WTC11 (cell line): Measurements from ENCODE around the gene WIZ.

ENCODE experiments used
- CREM ChIP-seq: sonication (generic); formaldehyde crosslinking; IDR thresholded peaks from 2 replicates; pipeline ENCODE4 v1.8.1; 2022; ENCODE audit warnings: mild to moderate bottlenecking, missing genetic modification reagents, moderate library complexity
- CTCF ChIP-seq: fragments of 200-600 bp; IDR thresholded peaks from 2 replicates; pipeline ENCODE4 v1.8.0; 2022; ENCODE audit warnings: antibody characterized with exemption
- ELF4 ChIP-seq: sonication (generic); formaldehyde crosslinking; IDR thresholded peaks from 2 replicates; pipeline ENCODE4 v1.8.1; 2022; ENCODE audit warnings: low read depth, mild to moderate bottlenecking, moderate library complexity, missing genetic modification reagents
- GABPB1 ChIP-seq: sonication (generic); formaldehyde crosslinking; IDR thresholded peaks from 2 replicates; pipeline ENCODE4 v1.8.1; 2023; ENCODE audit warnings: mild to moderate bottlenecking, missing genetic modification reagents
- NR3C1 ChIP-seq: sonication (generic); formaldehyde crosslinking; conservative IDR thresholded peaks from 2 replicates; pipeline ENCODE4 v1.8.1; 2023; ENCODE audit warnings: low read depth, mild to moderate bottlenecking, missing genetic modification reagents
- SMAD3 ChIP-seq: sonication (generic); formaldehyde crosslinking; IDR thresholded peaks from 2 replicates; pipeline ENCODE4 v1.8.0; 2022; ENCODE audit warnings: missing genetic modification reagents, mild to moderate bottlenecking, borderline replicate concordance
- SP1 ChIP-seq: sonication (generic); formaldehyde crosslinking; conservative IDR thresholded peaks from 2 replicates; pipeline ENCODE4 v1.8.1; 2022; ENCODE audit warnings: missing genetic modification reagents
- USF2 ChIP-seq: sonication (generic); formaldehyde crosslinking; IDR thresholded peaks from 2 replicates; pipeline ENCODE4 v1.8.1; 2023; ENCODE audit warnings: mild to moderate bottlenecking, missing genetic modification reagents, moderate library complexity
- ZNF219 ChIP-seq: sonication (generic); formaldehyde crosslinking; IDR thresholded peaks from 2 replicates; pipeline ENCODE4 v1.8.0; 2023; ENCODE audit warnings: missing genetic modification reagents, mild to moderate bottlenecking, borderline replicate concordance
- ZNF263 ChIP-seq: sonication (generic); formaldehyde crosslinking; IDR thresholded peaks from 2 replicates; pipeline ENCODE4 v1.8.1; 2022; ENCODE audit warnings: low read depth, mild to moderate bottlenecking, moderate library complexity, missing genetic modification reagents
- TF ChIP-seq, protein P1 (sequence below): sonication (generic); formaldehyde crosslinking; IDR thresholded peaks from 2 replicates; pipeline ENCODE4 v1.8.0; 2022; ENCODE audit warnings: mild to moderate bottlenecking, missing genetic modification reagents
- TF ChIP-seq, protein P2 (sequence below): sonication (generic); formaldehyde crosslinking; IDR thresholded peaks from 2 replicates; pipeline ENCODE4 v1.8.1; 2023; ENCODE audit warnings: mild to moderate bottlenecking, missing genetic modification reagents, moderate library complexity

GRCh38 chr19:15424121-15424520, 25.6 kb downstream of the WIZ start:
- TF ChIP-seq ZNF219 (CRISPR knock-in tag) (no peak), USF2 (no peak), CTCF (no peak), SP1 (CRISPR knock-in tag) (no peak), GABPB1 (CRISPR knock-in tag) (no peak), ELF4 (CRISPR knock-in tag) (no peak), ZNF263 (CRISPR knock-in tag) (no peak), CREM (CRISPR knock-in tag) (no peak), SMAD3 (CRISPR knock-in tag) (no peak), NR3C1 (CRISPR knock-in tag) (no peak)
- TF ChIP-seq, protein P1, sequence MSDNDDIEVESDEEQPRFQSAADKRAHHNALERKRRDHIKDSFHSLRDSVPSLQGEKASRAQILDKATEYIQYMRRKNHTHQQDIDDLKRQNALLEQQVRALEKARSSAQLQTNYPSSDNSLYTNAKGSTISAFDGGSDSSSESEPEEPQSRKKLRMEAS (CRISPR knock-in tag) = no peak
- TF ChIP-seq, protein P2, sequence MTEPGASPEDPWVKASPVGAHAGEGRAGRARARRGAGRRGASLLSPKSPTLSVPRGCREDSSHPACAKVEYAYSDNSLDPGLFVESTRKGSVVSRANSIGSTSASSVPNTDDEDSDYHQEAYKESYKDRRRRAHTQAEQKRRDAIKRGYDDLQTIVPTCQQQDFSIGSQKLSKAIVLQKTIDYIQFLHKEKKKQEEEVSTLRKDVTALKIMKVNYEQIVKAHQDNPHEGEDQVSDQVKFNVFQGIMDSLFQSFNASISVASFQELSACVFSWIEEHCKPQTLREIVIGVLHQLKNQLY (CRISPR knock-in tag) = no peak
